GM12891 (cell line): ENCODE measurements around the gene STAC.

Source experiments
- PAX5 ChIP-seq: IDR thresholded peaks from 2 replicates; pipeline ENCODE4 v1.6.1; 2011; ENCODE audit warnings: low read length, moderate library complexity, mild to moderate bottlenecking; ENCODE audit not compliant: insufficient read depth, severe bottlenecking
- POLR2A ChIP-seq: IDR thresholded peaks from 2 replicates; pipeline ENCODE4 v1.6.1; 2011; ENCODE audit warnings: low read depth, low read length, control low read depth
- SPI1 ChIP-seq: IDR thresholded peaks from 2 replicates; pipeline ENCODE4 v1.6.1; 2011; ENCODE audit warnings: low read depth, low read length, control low read depth

GRCh38 chr3:36596419-36596818 is 216.1 kb downstream of the STAC start:
- TF ChIP-seq POLR2A (no peak), SPI1 (no peak), PAX5 (no peak)
